ENCODE results near the gene APOD.

- TF ChIP-seq CTCF (IDR thresholded peaks at IDR 0.05) (no peak), EP300 (IDR thresholded peaks at IDR 0.05) (no peak)
Measured at GRCh38 chr3:195532345-195532744, 51.4 kb downstream of the APOD start.

Data from tibial nerve (tissue), 4 donors.